Neuron (in vitro differentiated cells): ENCODE results near the gene ADCY1.
"Not testable (repeated sequence)": the region's sequence is repeated elsewhere in the genome, so short reads cannot be mapped to it uniquely, and the experiment has no call there.

Experiments
- H2AFZ ChIP-seq: one replicate; pipeline ENCODE4 v1.6.1; 2013; ENCODE audit warnings: low read depth, mild to moderate bottlenecking, inconsistent platforms, low read length, moderate library complexity
- H3K27me3 ChIP-seq: one replicate; pipeline ENCODE4 v1.6.1; 2013; ENCODE audit warnings: low read length; ENCODE audit not compliant: insufficient read depth
- H3K36me3 ChIP-seq: one replicate; pipeline ENCODE4 v1.6.1; 2013; ENCODE audit warnings: low read length; ENCODE audit not compliant: insufficient read depth
- H3K4me1 ChIP-seq: one replicate; pipeline ENCODE4 v1.6.1; 2013; ENCODE audit warnings: low read length; ENCODE audit not compliant: insufficient read depth
- H3K4me3 ChIP-seq: 2 replicates; pipeline ENCODE4 v1.5.1; 2013; ENCODE audit warnings: mild to moderate bottlenecking, low read length, moderate library complexity
- H3K9me3 ChIP-seq: one replicate; pipeline ENCODE4 v1.6.1; 2013; ENCODE audit warnings: low read length

Gene ADCY1

GRCh38 chr7:45768516-45769394 is 194.6 kb downstream of the ADCY1 start:
- H3K36me3 ChIP-seq, H3K9me3 ChIP-seq, H3K4me1 ChIP-seq, H3K27me3 ChIP-seq: not testable (repeated sequence)
- peak overlapping the region; percentile 99 for H3K4me3 ChIP-seq
- H2AFZ ChIP-seq, result peak overlapping the region; percentile 48

DNA sequence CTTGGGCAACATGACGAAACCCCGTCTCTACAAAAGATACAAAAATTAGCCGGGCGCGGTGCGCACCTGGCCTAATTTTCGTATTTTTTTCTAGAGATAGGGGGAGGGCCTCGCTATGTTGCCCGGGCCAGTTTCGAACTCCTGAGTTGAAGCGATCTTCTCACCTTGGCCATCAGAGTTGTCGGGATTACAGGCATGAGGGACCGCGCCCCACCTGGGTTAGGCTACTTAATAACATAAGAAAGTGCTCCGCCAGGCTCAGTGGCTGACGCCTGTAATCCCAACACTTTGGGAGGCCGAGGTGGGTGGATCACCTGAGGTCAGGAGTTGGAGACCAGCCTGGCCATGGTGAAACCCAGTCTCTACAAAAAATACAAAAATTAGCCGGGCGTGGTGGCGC is 195.5 kb downstream of the ADCY1 start:
- not testable (repeated sequence) for H3K4me1 ChIP-seq, H3K36me3 ChIP-seq, H3K9me3 ChIP-seq, H3K27me3 ChIP-seq
- Histone ChIP-seq H2AFZ (peak overlapping the region; percentile 48), H3K4me3 (peak overlapping the region; percentile 99)
